Lung microvascular endothelial cell (primary cell): ENCODE results near the gene CYSTM1. TPM values are rescaled to one million over a fixed set of nuclear protein-coding genes. Genes with fewer than 3 reads are reported as not detected.

ENCODE experiments used
- DNase-seq, 2 donors: peaks; one replicate each; pipeline versions ENCODE4 v3.0.0 to v3.0.0-alpha.2; 2010; ENCODE audit warnings: low read depth in 2 of 2
- total RNA-seq: library from RNA; depleted of rRNA; stranded (reverse); fragments of >200 nt; gene quantifications from 2 replicates; pipeline ENCODE4 v1.2.1, GENCODE V29; 2014

The CYSTM1 gene
- total RNA-seq, 1 donor from 2014 or later, result 9.5 TPM

GRCh38 chr5:140287801-140288521, 113.0 kb downstream of the CYSTM1 start:
- DNase-seq, result no peak

GRCh38 chr5:140292212-140293036, 117.4 kb downstream of the CYSTM1 start:
- DNase-seq, result peak; percentile 54 to 55

Other genes starting within 250 kb of the CYSTM1 start
- 0.20 and 0.44 TPM in 2 replicates for gene NRG2, start 131.9 kb upstream of the CYSTM1 start, total RNA-seq
- gene PURA, start 61.1 kb upstream of the CYSTM1 start, total RNA-seq, result 5.0 and 8.3 TPM in 2 replicates
- gene IGIP, start 49.3 kb upstream of the CYSTM1 start, total RNA-seq, result 2.0 and 3.4 TPM in 2 replicates
- gene PFDN1, start 127.9 kb downstream of the CYSTM1 start, total RNA-seq, result 61.9 and 64.7 TPM in 2 replicates
- gene HBEGF, start 171.4 kb downstream of the CYSTM1 start, total RNA-seq, result 16.6 and 20.4 TPM in 2 replicates
- gene SLC4A9, start 185.0 kb downstream of the CYSTM1 start, total RNA-seq, result under 0.01 TPM in 1 of 2 replicates, not detected in the other
- 39.2 and 47.0 TPM in 2 replicates for gene ANKHD1, start 226.6 kb downstream of the CYSTM1 start, total RNA-seq